Anterior cingulate cortex (tissue), 58 donors: ENCODE data around the gene CLDN3.
"Not testable (repeated sequence)": the region's sequence is repeated elsewhere in the genome, so short reads cannot be mapped to it uniquely, and the experiment has no call there.

Experiments
- DNase-seq, 58 donors: peaks; one replicate each; lab custom pipeline; 2025; lab: John Stamatoyannopoulos, UW

CLDN3 gene, protein sequence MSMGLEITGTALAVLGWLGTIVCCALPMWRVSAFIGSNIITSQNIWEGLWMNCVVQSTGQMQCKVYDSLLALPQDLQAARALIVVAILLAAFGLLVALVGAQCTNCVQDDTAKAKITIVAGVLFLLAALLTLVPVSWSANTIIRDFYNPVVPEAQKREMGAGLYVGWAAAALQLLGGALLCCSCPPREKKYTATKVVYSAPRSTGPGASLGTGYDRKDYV

DNA sequence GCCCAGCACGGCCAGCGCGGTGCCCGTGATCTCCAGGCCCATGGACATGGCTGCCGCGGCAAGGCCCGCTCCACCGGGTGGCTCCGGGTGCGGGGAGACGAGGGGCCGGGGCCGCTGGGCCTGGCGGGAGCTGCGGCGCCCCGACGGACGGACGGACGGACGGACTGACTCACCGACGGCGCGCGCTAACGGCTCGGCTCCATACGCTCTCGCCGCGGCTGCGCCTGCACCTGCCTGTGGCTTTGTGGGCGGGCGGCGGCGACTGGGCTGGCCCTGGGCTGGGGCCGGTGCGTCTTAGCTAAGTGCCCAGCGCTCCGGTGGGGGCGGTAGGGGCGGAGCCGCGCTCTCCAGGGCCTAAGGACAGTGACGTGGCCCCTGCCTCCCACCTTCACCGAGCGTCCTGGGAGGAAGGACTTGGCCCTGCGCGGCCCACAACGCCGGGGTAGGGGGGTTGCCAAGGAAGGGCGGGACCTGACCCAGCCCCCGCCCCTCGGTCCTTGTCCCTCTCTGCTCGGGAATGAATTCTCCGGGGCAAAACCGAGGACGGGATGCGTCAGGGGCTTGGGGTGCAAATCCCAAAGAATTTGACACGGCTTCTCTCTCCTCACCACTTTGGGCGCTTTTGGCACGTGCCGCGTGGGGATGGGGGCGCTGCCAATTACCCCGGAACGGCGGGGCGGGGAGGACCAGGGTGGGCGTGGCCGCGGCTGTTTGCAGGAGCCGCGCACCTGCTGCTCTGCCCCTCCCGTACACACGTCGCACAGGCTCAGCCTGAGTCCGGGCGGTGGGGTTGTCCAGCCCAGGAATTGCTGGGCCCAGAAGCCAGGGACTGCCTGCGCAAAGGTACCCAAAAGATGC lies at the start of gene CLDN3:
CLDN3 (minus strand) TSS at position 269 of the 858 bp plus-strand sequence; CDS start at position 48, 221 bp downstream.
- no peak for DNase-seq

DNA sequence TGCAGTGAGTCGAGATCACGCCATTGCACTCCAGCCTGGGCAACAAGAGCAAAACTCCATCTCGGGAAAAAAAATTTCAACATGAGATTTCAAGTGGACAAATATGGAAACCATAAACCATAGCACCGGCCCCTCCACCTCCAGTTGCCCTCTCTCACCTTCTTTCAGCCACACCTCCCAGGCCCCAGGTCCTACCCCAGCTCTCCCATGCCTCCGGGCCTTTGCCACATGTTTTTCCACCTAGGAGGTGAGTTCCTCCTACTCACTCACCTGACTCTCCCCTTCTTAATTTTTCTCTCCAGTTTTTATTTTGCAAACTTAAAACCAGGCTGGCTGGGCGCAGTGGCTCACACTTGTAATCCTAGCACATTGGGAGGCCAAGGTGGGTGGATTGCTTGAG lies 47.1 kb upstream of the CLDN3 start:
- no peak for DNase-seq

DNA sequence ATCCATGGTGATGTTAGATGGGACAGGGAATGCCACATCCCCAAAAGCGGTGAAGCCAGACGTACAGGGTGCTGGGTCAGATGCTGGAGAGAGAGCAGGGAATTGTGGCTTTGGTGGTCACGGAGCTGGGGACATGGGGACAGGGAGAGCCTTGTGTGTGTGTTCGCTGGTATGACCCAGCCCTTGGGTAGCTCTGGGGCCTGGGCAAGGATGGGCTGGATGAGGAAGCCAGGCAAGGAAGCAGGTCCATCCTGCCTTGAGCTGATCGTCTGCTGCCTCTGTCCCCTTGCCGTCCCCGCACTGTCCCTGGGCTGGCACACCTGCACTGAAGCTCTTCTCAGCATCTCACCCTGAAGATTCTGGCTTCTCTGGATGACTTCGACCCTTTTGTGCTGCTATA lies 45.4 kb upstream of the CLDN3 start:
- no peak for DNase-seq

DNA sequence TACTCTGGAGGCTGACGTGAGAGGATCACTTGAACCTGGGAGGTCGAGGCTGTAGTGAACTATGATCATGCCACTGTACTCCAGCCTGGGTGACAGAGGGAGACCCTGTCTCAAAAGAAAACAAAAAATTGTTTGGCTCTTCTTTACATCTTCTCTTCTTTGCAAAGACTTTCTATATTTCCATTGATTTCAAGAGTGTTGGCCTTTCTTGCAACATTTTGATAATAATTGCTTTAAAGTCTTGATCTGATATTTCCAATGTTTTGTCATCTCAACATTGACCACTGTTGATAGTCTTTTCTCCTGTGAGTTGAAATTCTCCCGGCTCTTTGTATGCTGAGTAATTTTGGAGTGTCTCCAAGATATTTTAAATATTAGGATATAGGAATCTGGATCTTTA lies 42.9 kb upstream of the CLDN3 start:
- no peak for DNase-seq

DNA sequence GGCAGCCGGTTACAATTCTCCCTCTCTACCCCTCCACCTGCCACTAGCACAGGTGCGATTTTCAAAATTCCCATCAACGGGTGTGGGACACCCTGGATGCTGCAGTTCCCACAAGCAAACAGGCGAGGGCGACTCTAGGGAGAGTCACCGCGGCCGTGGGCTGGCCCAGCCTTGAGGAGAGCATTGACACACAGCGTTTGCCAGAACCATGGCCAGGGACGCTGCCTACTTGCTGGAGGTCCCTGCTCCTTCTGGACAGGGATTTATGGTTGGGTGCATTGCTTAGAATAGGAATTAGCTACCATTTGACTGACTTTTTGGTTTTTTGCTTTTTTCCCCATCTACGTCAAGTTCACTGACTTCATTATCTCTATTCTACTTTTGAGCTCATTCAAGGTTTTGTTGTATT lies 41.7 kb upstream of the CLDN3 start:
- peak in 2 of 58 donors; percentile 2 to 13 for DNase-seq

DNA sequence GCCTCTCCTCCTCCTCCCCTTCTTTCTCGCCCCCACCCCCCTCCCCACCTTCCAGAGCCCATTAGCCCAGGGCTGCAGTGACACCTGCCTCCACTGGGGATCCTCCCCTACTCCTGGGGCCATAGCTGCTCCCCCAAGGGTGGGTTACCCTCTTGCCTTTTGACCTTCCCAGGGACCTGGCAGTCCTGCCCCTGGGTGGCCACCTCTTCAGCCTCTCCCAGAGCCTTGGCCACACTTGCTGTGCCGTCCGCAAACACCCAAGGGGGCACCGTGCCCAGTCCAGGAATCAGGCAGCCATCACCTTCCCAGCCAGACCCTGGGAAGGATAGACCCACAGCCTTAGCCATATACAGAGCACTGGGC lies 40.9 kb upstream of the CLDN3 start:
- DNase-seq, result no peak

DNA sequence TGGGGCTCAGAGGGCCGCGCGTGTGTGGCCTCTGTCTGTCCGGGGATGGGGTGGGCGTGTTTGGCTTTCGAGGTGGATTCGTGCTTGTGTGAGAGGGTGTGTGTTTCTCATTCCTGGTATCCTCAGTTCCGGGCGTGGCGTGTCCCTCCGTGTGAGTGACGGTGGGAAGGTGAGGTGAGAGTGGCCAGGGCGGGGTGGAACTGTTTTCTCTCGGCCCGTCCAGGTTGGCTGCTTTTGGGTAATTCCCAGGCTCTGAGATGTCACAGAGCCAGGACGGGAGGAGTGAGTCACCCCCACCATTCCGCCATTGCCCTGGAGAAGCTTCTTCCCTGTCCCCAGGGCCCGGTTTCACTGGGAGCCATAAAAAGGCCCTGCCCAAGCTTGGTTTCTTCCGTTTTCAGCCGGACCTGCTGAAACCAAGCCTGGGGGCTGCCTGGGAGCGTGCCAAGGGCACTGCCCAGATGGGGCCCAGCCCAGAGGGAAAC lies 39.4 kb upstream of the CLDN3 start:
- no peak for DNase-seq

DNA sequence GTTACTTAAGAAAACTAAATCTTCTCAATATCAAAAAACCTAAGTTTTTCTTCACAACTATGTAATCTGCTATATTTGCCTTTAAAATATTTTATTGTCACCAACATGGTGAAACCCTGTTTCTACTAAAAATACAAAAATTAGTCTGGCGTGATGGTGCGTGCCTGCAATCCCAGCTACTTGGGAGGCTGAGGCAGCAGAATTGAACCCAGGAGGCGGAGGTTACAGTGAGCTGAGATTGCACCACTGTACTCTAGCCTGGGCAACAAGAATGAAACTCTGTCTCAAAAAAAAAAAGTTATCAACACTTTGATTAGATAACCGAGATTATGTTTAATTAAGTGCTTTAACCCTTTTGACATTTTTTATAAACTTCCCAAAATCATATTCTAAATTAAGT lies 32.4 kb upstream of the CLDN3 start:
- no peak for DNase-seq

DNA sequence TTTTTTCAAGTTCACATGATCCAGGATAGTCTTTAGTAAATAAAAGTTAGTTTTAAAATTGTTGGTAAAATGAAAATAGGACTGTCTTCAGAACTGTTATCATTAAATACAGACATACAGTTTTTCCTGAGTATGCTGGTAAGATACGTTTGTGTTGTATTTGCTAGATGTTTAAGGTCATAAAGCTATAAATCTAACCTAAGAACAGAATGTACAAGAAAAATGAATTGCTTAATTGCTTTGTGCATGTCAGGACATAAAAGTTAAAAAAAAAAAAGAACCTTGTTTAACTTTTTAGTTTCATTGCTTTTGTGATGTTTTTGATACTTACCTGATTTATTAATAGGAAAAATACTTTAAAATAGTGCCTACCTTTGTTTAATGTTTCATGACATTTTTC lies 31.5 kb upstream of the CLDN3 start:
- DNase-seq, result no peak

DNA sequence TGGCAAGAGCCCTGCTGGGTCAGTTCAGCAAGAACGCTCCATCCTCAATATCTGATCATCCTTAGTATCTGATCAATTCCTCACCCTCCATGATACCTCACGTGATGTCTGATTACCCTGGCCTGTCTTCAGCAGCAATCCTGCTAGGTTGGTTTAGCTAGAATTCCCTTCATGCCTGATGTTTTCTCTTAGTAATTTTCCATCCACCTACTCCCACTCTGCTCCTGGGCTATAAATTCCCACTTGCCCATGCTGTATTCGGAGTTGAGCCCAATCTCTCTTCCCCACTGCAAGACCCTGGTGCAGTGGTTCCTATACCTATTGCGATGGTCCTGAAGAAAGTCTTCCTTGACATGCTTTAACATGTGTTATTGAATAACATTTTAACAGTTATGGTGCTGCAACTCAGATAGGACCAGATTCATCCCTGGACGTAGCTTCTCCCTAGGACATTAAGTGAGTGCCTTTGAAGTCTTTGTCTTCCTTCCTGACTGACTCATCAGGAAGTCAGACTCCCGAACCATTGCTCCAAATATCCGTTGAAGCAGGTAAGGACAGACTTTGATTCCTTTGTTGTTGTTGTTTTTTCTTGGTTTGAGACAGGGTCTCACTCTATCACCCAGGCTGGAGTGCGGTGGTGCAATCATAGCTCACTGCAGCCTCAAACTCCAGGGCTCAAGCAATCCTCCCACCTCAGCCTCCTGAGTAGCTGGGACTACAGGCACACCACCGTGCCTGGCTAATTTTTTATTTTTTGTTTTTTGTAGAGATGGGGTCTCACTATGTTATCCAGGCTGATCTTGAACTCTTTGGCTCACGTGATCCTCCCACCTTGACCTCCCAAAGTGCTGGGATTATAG lies 29.4 kb upstream of the CLDN3 start:
- DNase-seq, result no peak

DNA sequence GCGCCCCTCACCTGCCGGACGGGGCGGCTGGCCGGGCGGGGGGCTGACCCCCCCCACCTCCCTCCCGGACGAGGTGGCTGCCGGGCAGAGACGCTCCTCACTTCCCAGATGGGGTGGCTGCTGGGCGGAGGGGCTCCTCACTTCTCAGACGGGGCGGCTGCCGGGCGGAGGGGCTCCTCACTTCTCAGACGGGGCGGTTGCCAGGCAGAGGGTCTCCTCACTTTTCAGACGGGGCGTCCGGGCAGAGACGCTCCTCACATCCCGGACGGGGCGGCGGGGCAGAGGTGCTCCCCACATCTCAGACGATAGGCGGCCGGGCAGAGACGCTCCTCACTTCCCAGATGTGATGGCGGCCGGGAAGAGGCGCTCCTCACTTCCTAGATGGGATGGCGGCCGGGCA lies 27.1 kb upstream of the CLDN3 start:
- DNase-seq, result not testable (repeated sequence)

DNA sequence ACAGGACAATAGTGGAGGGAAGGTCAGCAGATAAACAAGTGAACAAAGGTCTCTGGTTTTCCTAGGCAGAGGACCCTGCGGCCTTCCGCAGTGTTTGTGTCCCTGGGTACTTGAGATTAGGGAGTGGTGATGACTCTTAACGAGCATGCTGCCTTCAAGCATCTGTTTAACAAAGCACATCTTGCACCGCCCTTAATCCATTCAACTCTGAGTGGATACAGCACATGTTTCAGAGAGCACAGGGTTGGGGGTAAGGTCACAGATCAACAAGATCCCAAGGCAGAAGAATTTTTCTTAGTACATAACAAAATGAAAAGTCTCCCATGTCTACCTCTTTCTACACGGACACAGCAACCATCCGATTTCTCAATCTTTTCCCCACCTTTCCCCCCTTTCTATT lies 26.6 kb upstream of the CLDN3 start:
- DNase-seq, result not testable (repeated sequence)

DNA sequence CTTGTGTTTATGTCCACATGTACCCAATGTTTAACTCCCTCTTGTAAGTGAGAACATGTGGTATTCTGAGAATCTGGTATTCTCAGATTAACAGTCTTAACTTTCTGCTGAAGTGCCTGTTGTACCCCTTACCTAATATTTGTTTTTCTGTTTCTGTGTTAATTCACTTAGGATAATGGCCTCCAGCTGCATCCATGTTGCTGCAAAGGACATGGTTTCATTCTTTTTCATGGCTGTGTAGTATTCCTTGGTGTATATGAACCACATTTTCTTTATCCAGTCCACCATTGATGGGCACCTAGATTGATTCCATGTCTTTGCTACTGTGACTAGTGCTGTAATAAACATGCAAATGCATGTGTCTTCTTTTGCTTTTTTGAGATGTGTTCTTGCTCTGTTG lies 25.1 kb upstream of the CLDN3 start:
- not testable (repeated sequence) for DNase-seq

DNA sequence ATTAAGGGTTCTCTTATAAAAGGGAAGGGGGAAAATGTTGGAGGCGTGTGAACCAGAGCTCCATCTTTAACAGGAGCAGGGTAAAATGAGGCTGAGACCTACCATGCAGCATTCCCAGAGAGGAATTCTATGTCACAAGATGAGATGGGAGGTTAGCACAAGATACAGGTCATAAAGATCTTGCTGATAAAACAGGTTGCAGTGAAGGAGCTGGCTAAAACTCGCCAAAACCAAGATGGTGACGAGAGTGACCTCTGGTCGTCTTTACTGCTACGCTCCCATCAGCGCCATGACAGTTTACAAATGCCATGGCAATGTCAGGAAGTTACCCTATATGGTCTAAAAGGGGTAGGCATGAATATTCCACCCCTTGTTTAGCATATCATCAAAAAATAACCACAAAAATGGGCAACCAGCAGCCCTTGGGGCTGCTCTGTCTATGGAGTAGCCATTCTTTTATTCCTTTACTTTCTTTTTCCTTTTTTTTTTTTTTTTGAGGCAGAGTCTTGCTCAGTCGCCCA lies 21.2 kb upstream of the CLDN3 start:
- DNase-seq, result not testable (repeated sequence)

DNA sequence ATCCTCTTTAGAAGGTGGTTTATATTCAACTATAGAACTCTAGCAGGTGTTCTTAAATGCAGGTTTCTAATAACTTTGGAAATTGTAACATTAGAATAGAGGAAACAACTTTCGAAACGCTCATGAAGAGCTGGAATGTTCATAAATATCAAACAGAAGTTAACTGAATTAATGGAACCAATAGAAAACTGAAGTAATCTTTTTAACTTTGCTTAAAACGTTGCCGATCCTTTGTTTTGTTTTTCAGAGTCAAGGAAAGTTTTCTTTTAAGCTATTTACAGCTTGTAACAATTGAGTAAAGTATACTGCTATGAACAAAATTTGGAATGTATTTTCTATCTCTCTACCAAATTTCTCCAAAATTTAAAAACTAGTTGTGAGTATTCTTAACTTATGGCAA lies 19.0 kb upstream of the CLDN3 start:
- DNase-seq, result no peak

DNA sequence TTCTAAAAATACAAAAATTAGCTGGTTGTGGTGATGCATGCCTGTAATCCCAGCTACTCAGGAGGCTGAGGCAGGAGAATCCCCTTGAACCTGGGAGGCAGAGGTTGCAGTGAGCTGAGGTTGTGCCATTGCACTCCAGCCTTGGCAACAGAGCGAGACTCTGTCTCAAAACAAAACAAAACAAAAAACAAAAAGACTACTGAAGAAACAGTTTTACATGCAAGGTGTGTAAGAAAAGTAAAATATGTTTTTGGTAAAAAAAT lies 17.6 kb upstream of the CLDN3 start:
- not testable (repeated sequence) for DNase-seq

DNA sequence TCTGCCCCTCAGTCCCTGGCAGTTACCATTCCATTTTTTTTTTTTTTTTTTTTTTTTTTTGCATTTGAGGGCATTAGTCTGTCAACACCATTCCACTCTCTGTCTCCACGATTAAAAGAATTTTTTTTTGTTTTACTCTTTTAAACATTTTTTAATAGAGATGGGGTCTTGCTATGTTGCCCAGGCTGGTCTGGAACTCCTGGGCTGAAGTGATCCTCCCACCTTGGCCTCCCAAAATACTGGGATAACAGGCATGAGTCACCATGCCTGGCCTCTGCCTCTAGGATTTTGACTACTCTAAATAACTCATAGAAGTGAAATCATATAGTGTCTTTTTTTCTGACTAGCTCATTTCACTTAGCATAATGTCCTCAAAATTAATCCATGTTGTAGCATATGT lies 16.5 kb upstream of the CLDN3 start:
- no peak for DNase-seq

DNA sequence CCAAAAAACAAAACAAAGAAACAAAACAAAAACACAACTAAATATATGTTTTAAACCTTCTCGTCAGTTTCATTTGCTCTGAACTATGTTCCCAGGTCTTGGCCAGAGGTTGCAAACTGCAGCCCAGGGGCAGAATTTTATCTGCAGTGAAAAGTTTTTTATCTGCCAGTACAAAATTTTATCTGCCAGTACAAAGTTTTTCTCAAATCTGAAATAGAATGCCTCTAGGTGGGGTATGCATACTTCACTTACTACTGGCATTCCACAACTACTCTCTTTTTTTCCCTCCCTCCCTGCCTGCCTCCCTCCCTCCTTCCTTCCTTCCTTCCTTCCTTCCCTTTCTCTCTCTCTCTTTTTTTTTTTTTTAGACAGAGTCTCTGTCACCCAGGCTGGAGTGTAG lies 9.4 kb upstream of the CLDN3 start:
- DNase-seq, result no peak

DNA sequence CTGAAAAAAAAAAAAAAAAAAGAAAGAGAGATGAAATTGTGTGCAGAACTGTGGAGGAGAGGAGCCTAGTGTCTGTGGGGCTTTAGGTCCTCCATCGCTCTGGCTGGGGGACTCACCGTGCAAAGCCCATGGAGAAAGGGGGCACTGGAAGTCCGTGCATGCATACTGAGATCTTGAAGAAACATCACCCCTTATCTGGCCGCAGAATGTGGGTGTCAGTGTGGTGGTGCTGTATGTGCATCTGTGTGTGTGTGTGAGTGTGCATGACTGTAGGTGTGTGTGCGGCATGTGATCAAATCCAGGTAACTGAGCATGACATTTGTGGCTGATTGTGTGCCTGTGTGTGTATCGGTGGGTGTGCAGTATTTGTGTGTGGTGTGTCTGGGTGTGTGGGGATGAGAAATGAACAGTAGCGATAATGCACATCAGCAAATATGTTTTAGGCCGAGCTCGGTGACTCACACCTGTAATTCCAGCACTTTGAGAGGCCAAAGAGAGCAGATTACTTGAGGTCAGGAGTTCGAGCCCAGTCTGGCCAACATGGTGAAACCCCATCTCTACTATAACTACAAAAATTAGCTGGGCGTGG lies 8.8 kb upstream of the CLDN3 start:
- DNase-seq, result no peak

DNA sequence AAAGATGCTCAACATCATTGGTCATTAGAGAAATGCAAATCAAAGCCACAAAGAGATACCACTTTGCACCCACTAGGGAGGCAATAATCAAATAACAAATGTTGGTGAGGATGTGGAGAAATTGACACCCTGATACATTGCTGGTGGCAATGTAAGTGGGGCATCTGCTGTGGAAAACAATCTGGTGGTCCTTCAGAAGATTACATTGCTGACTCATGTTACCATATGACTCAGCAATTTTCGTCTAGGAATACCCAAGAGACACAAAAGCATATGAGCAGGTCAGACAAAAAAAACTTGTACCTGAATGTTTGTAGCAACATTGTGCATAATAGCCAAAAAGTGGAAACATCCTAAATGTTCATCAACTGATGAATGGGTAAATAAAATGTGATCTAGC lies 4.9 kb upstream of the CLDN3 start:
- no peak for DNase-seq
